HG02981 (cell line): ENCODE measurements around the gene NPR2.
A peak's percentile ranks its signal among the peaks of the same experiment; 100 is the strongest.

Source experiments
- ATAC-seq: cut with Tn5 transposase; IDR thresholded peaks from one replicate; pipeline ENCODE4 v1.9.1; 2021; ENCODE audit warnings: mild to moderate bottlenecking, moderate library complexity; ENCODE audit not compliant: unreplicated experiment

Gene NPR2

GRCh38 chr9:35798658-35799374 lies 7.4 kb downstream of the NPR2 start:
- ATAC-seq: no peak

GRCh38 chr9:35800530-35800929 lies 9.1 kb downstream of the NPR2 start:
- no peak for ATAC-seq

- ATAC-seq: no peak
Measured at GRCh38 chr9:35801328-35802128, 10.1 kb downstream of the NPR2 start.

- no peak for ATAC-seq
Measured at GRCh38 chr9:35806101-35806500, 14.7 kb downstream of the NPR2 start.

- no peak for ATAC-seq
Measured at GRCh38 chr9:35808433-35808832, 17.0 kb downstream of the NPR2 start.

DNA sequence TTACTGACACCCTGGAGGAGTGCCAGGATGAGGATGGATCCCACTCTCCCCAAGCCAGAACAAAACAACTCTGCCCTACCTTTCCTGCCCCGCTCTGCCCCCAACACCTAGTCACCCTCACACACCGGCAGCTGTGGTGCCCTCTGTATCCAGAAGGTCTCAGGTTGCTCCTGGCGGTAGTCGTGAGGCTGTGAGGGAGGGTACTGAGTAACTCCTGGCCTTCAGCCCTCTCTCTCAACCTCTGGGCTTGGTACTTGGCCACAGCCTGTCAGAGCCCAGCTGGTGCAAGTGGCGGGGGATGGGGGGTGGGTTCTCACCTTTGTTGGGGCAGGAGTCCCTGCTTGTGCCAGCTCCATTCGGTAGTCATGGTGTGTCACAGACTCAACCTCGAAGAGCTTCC lies 18.7 kb downstream of the NPR2 start:
- ATAC-seq: no peak

- ATAC-seq: no peak
Measured at GRCh38 chr9:35811381-35812024, 20.1 kb downstream of the NPR2 start.

DNA sequence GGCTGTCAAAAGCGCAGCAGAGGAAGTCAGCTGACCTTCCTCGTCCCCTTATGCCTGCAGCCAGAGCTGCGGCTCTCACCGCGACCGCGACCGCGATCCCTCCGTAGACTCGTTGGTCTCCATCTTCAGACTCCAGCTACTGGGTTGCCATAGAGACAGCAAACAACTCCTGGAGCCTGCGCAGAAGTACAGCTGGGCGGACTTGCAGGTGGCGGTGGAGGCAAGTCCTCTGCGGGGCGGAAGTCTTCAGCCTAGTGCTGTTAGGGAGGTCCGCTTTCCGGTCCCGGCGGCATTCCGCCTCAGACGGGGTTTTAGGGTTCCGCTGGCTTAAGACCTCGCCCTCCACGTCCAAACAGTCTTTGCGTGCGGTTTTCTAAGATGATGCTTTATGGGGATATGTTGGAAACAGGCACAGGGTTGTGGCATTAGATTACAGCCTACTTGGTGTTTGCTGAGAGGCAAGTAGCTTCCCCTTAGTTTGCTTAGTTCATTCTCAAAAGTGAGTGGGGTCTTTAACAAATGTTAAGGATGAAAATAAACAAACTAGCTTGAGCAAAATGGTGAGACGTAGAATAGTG lies 20.7 kb downstream of the NPR2 start, which contains the start of gene SPAG8:
Gene SPAG8 (minus strand): TSS at position 238 of the 578 bp plus-strand sequence. CDS start 115 bp downstream, at position 123.
- peak; percentile 59 for ATAC-seq

GRCh38 chr9:35813434-35814105 lies 22.2 kb downstream of the NPR2 start:
- no peak for ATAC-seq

GRCh38 chr9:35814106-35814840 lies 22.9 kb downstream of the NPR2 start:
- peak; percentile 15 for ATAC-seq

DNA sequence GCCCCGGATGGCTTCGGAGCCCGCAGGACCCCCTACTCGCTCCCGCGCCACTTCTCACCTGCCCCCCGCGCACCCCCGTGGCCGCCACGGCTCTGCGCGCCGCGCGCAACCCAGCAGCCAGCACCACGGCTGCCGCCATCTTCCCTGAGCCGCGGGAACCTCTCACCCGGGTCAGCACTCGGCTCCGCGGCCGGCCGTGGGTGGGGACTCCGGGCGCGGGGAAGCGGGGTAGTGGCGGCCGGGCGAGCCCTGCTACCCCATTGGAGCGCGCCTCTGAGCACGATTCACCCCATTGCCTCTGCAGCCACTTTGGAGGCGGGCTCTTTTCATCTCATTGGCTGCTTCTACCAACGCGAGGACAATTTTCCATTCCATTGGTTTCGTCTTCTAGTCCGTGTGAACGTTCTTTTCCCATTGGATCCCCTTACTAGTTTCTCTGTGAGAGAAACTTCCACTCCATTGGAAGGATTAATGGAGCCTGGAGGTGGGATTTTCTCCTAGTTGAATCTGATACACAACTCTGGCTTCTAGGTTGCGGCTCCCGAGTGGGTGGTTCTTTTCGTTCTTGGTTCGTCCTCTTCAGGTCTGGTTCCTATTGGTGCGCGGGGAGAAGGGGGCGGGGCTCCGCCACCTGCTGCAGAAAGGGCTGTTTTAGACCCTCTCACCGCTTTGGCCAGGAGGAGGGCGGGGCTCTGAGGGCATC lies 23.6 kb downstream of the NPR2 start, which contains the start of gene HINT2:
Gene HINT2 (minus strand): TSS at position 202 of the 703 bp plus-strand sequence. CDS start 63 bp downstream, at position 139.
- ATAC-seq: peak; percentile 66

DNA sequence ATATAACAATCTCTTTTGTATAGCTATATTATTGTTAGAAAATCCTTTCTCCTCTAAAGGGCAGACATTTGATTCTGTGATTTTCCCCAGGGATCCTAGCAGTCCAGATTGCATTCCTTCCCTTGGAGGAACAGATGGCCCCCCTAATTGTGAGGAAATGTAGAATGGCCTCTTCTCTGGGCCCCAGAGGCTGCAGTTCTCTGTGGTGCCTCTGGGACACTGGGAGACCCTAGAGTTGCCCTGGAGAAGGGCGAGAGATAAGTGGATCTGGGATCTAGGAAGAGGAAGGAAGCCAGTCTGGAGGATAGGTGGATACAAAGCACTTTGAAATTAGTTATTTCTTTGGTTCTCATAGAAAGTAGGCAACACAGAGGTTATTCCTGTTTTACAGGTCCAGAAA lies 25.3 kb downstream of the NPR2 start:
- no peak for ATAC-seq

DNA sequence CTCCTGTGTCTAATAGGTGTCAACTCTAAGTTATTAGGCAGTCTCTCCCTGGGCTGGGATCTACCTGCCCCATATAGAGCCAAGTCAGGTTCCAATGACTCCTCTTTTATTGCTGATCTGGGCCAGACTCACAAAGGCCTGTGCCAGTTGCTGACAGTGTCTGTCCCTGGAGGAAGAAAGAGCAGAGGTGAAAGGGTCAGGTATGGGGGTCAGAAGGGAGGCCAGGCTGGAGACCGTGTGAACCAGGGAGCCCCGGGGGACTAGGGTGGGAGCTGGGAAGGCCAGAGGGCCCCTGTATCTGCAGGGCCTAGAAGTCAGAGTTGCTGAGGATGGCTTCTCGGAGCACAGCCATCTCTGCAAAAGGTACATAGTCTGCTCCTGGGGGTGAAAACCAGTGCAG lies 26.9 kb downstream of the NPR2 start:
- no peak for ATAC-seq

DNA sequence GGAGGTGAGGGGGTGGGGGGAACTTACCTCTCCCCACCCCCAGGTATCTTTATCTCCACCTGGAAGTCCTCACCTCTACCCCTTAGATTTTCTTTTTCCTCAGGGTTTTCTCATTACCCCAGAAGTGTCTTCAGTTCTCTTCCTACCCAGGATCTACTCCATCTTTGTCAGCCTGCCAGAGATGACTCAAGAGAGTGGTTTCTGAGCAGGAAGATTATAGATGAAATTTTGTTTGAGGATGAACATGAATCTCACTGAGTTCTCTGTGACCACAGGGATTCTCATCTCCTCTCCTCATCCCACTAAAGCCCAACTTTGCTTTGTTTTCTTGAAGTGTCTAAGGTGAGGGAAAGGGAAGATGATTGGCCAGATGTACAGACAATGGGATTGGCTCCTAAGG lies 28.7 kb downstream of the NPR2 start:
- no peak for ATAC-seq

GRCh38 chr9:35822926-35823325 lies 31.5 kb downstream of the NPR2 start:
- no peak for ATAC-seq

DNA sequence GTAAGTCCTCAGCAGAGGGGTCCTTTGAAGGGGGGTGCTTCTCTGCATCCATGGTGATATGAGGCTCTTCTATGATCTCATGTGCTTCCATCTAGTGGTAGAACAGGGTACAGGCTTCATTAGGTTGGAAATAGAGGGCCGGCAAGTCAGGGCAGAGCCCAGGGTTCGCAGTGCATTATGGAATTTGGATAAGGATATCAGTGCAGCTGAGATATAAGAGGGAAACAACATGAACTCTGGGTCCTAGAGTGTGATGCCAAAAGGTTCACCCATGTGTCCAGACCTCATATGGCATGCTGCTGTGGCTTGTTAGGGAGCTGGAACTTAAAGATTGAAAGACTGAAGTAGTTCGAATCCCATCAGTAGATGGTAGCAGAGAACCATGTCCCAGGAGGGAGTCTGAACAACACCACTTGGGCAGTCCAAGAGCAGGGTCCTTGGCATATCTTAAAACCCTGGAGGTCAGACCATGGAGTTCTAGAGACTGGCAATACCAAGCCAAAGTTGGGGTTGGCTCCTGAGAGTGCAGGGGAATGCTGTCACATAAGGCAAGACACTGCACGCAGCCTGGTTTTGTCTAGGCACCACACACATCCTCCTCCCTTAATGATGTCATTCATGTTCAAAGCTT lies 34.8 kb downstream of the NPR2 start:
- peak; percentile 33 for ATAC-seq

- no peak for ATAC-seq
Measured at GRCh38 chr9:35827486-35827885, 36.1 kb downstream of the NPR2 start.

DNA sequence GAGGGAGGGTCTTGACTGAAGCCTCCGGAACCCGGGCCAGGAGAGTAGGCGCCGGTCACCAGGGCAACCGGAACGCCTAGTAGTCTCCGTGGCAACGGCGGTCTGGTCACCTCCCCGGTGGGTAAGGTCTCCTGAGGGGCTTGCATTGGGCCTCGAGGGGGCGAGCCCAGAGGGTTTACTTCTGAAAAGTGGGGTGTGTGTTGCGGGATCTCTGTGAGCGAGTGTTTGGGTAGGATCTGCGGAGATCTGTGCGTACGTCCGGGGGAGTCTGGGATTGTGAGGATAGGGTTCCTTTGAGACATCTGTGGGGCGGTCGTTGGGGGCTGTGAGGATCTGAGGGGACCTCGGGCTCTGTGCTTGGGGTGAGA lies 37.3 kb downstream of the NPR2 start, which contains the start of gene FAM221B:
Gene FAM221B (minus strand): TSS at position 17 of the 368 bp plus-strand sequence. CDS start 2,571 bp downstream, outside the sequence.
- ATAC-seq: peak; percentile 11
